ENCODE data around the gene WDR90.

The WDR90 gene

GRCh38 chr16:625977-626765, 23.0 kb upstream of the WDR90 start:
- DNase-seq (ENCODE audit: insufficient read length, low spot score) = no peak
- FAIRE-seq = no peak

- FAIRE-seq (no peak), DNase-seq (ENCODE audit: insufficient read length, low spot score) (no peak)
Observed at GRCh38 chr16:626787-627453, 22.2 kb upstream of the WDR90 start.

GRCh38 chr16:627454-628239, 21.5 kb upstream of the WDR90 start:
- FAIRE-seq = no peak

GRCh38 chr16:628321-629061, 20.7 kb upstream of the WDR90 start:
- no peak for DNase-seq (ENCODE audit: insufficient read length, low spot score)
- no peak for FAIRE-seq

More at GRCh38 chr16:627454-628239, 21.5 kb upstream of the WDR90 start:
- no peak for DNase-seq (ENCODE audit: insufficient read length, low spot score)

- FAIRE-seq (no peak), DNase-seq (ENCODE audit: insufficient read length, low spot score) (no peak)
Observed at GRCh38 chr16:629185-629832, 19.9 kb upstream of the WDR90 start.

GRCh38 chr16:629833-630248, 19.3 kb upstream of the WDR90 start:
- DNase-seq (ENCODE audit: insufficient read length, low spot score) (no peak), FAIRE-seq (no peak)

- FAIRE-seq (no peak), DNase-seq (ENCODE audit: insufficient read length, low spot score) (no peak)
Observed at GRCh38 chr16:630249-630814, 18.8 kb upstream of the WDR90 start.

- FAIRE-seq = no peak
- DNase-seq (ENCODE audit: insufficient read length, low spot score) = no peak
Observed at GRCh38 chr16:630815-631405, 18.3 kb upstream of the WDR90 start, which contains the start of gene WFIKKN1. Gene WFIKKN1 (plus strand): TSS chr16:630985. CDS start chr16:631254, 269 bp downstream.

GRCh38 chr16:631808-632358, 17.3 kb upstream of the WDR90 start:
- FAIRE-seq (no peak), DNase-seq (ENCODE audit: insufficient read length, low spot score) (no peak)

GRCh38 chr16:632486-633335, 16.5 kb upstream of the WDR90 start:
- no peak for FAIRE-seq

GRCh38 chr16:633336-634050, 15.7 kb upstream of the WDR90 start:
- FAIRE-seq (no peak), DNase-seq (ENCODE audit: insufficient read length, low spot score) (no peak)

More at GRCh38 chr16:632486-633335, 16.5 kb upstream of the WDR90 start:
- DNase-seq (ENCODE audit: insufficient read length, low spot score) = no peak

- FAIRE-seq (no peak), DNase-seq (ENCODE audit: insufficient read length, low spot score) (no peak)
Observed at GRCh38 chr16:634051-634670, 15.0 kb upstream of the WDR90 start.

- FAIRE-seq (no peak), DNase-seq (ENCODE audit: insufficient read length, low spot score) (no peak)
Observed at GRCh38 chr16:634996-635395, 14.2 kb upstream of the WDR90 start.

GRCh38 chr16:635573-636205, 13.5 kb upstream of the WDR90 start:
- DNase-seq (ENCODE audit: insufficient read length, low spot score) = no peak
- no peak for FAIRE-seq

GRCh38 chr16:636206-637080, 12.7 kb upstream of the WDR90 start, which contains the start of gene METTL26:
Gene METTL26 (minus strand): TSS chr16:636305. CDS start chr16:636290, 15 bp downstream.
- DNase-seq (ENCODE audit: insufficient read length, low spot score) (peak; percentile 100), FAIRE-seq (peak; percentile 99)

Measured in GM19239 (cell line).